Type B pancreatic cell (in vitro differentiated cells): ENCODE data around the gene RAB37. TPM values are rescaled to one million over a fixed set of nuclear protein-coding genes. Genes with fewer than 3 reads are reported as not detected.

Experiments
- DNase-seq: peaks from one replicate; pipeline ENCODE4 v3.0.0; 2021; ENCODE audit warnings: mixed read lengths; ENCODE audit not compliant: unreplicated experiment; ENCODE audit errors: extremely low spot score
- H3K27ac Mint-ChIP-seq: 2 replicates; pipeline ENCODE4 v1.8.0; 2021; ENCODE audit warnings: mild to moderate bottlenecking, mixed read lengths
- H3K27me3 Mint-ChIP-seq: 2 replicates; pipeline ENCODE4 v1.8.0; 2021; ENCODE audit warnings: mixed read lengths
- H3K36me3 Mint-ChIP-seq: 2 replicates; pipeline ENCODE4 v1.8.0; 2021; ENCODE audit warnings: mixed read lengths
- H3K4me1 Mint-ChIP-seq: one replicate; pipeline ENCODE4 v1.8.0; 2021; ENCODE audit warnings: mixed read lengths; ENCODE audit not compliant: unreplicated experiment
- H3K4me3 Mint-ChIP-seq: 2 replicates; pipeline ENCODE4 v1.8.0; 2021; ENCODE audit warnings: mild to moderate bottlenecking, mixed read lengths
- H3K9me3 Mint-ChIP-seq: 2 replicates; pipeline ENCODE4 v1.8.0; 2021; ENCODE audit warnings: mixed read lengths
- microRNA-seq: library from miRNA; unstranded; fragments of <30 nt; microRNA quantifications from one replicate; pipeline ENCODE4, GENCODE V29; 2020
- total RNA-seq: library from RNA; stranded (reverse); gene quantifications from 2 replicates; pipeline ENCODE4 v1.2.1, GENCODE V29; 2021; ENCODE audit warnings: low replicate concordance
- TF ChIP-seq, protein P1 (sequence below): fragments of 200-600 bp; sonication (generic); conservative IDR thresholded peaks from 2 replicates; pipeline ENCODE4 v1.5.0; 2021; ENCODE audit warnings: antibody characterized with exemption, mild to moderate bottlenecking

The RAB37 gene
- total RNA-seq, 1 donor from 2014 or later: 3.4 TPM

- Mint-ChIP-seq H3K27me3 (no peaks in the 10 kb centered on the region), H3K36me3 (peaks cover 3% of the 10 kb centered on the region), H3K4me3 (no peak overlapping the region), H3K27ac (no peak overlapping the region), H3K9me3 (no peaks in the 10 kb centered on the region), H3K4me1 (peaks cover 14% of the 10 kb centered on the region)
- DNase-seq: no peak
- TF ChIP-seq, protein P1, sequence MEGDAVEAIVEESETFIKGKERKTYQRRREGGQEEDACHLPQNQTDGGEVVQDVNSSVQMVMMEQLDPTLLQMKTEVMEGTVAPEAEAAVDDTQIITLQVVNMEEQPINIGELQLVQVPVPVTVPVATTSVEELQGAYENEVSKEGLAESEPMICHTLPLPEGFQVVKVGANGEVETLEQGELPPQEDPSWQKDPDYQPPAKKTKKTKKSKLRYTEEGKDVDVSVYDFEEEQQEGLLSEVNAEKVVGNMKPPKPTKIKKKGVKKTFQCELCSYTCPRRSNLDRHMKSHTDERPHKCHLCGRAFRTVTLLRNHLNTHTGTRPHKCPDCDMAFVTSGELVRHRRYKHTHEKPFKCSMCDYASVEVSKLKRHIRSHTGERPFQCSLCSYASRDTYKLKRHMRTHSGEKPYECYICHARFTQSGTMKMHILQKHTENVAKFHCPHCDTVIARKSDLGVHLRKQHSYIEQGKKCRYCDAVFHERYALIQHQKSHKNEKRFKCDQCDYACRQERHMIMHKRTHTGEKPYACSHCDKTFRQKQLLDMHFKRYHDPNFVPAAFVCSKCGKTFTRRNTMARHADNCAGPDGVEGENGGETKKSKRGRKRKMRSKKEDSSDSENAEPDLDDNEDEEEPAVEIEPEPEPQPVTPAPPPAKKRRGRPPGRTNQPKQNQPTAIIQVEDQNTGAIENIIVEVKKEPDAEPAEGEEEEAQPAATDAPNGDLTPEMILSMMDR: no peak
These were observed 59.2 kb downstream of the RAB37 start for GRCh38 chr17:74796211-74796610.

DNA sequence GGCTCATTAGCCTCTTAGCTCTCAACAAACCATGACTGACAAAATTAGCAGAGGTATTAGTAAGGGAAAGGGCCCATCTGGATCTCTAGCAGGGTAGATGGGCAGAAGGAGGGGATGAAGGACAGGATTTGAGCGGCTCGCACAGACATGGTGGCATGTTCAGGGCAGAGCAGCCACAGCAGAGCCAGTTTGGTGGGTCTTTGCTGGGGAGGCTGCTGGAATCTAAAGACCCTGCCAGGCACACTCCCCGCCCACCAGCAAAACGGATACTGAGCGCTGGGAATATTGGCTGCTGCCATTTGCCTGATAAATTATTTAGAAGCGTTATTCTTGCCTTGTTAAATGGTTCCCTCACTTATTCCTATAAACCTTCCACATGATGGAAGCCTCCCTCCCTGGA, 59.8 kb downstream of the RAB37 start:
- H3K36me3 Mint-ChIP-seq: peaks cover 3% of the 10 kb centered on the region
- H3K4me3 Mint-ChIP-seq: no peak overlapping the region
- no peak overlapping the region for H3K27ac Mint-ChIP-seq
- no peaks in the 10 kb centered on the region for H3K27me3 Mint-ChIP-seq
- H3K9me3 Mint-ChIP-seq: no peaks in the 10 kb centered on the region
- DNase-seq: no peak
- TF ChIP-seq, protein P1: no peak
- H3K4me1 Mint-ChIP-seq: peaks cover 14% of the 10 kb centered on the region

Small RNA genes lying within 50 kb of the gene (microRNA-seq; reads per million reads assigned to microRNA genes)
- 59.2 reads per million, percentile 56 among the genes with 10 or more reads in this experiment for gene MIR3615

Other genes with a start within 250 kb of the RAB37 start
- not detected in 2 replicates for gene CD300LB, start 205.8 kb upstream of the RAB37 start, total RNA-seq
- not detected in 2 replicates for gene CD300C, start 191.1 kb upstream of the RAB37 start, total RNA-seq
- gene CD300H, start 169.7 kb upstream of the RAB37 start, total RNA-seq: not detected in 2 replicates
- gene CD300LD, start 145.0 kb upstream of the RAB37 start, total RNA-seq: not detected in 2 replicates
- not detected in 2 replicates for gene CD300E, start 113.5 kb upstream of the RAB37 start, total RNA-seq
- gene CD300LF, start 24.3 kb upstream of the RAB37 start, total RNA-seq: 0.19 TPM in 1 of 2 replicates, not detected in the other
- 86.9 and 157 TPM in 2 replicates for gene NHERF1, start 11.4 kb downstream of the RAB37 start, total RNA-seq
- gene NAT9, start 39.1 kb downstream of the RAB37 start, total RNA-seq: 54.7 and 67.2 TPM in 2 replicates
- gene GRIN2C, start 122.6 kb downstream of the RAB37 start, total RNA-seq: 0.36 and 0.72 TPM in 2 replicates
- 28.1 and 44.4 TPM in 2 replicates for gene FDXR, start 135.7 kb downstream of the RAB37 start, total RNA-seq
- 0.82 and 2.7 TPM in 2 replicates for gene FADS6, start 156.4 kb downstream of the RAB37 start, total RNA-seq
- 0.56 and 1.4 TPM in 2 replicates for gene USH1G, start 186.0 kb downstream of the RAB37 start, total RNA-seq
- gene OTOP2, start 187.0 kb downstream of the RAB37 start, total RNA-seq: 0.12 TPM in 1 of 2 replicates, not detected in the other
- gene OTOP3, start 198.6 kb downstream of the RAB37 start, total RNA-seq: 0.80 and 1.3 TPM in 2 replicates
- 36.6 and 106 TPM in 2 replicates for gene HID1, start 235.5 kb downstream of the RAB37 start, total RNA-seq